OCI-LY1 (cell line): ENCODE results near the gene SRL.

Experiments
- H2AFZ ChIP-seq: fragments of 200-600 bp; sonication (generic), shearing (Covaris generic); 2 replicates; pipeline ENCODE4 v1.6.0; 2014; ENCODE audit warnings: antibody characterized with exemption, mild to moderate bottlenecking, low read length
- H3F3A ChIP-seq: fragments of 200-600 bp; sonication (generic), shearing (Covaris generic); 2 replicates; pipeline ENCODE4 v1.6.0; 2014; ENCODE audit warnings: mild to moderate bottlenecking, antibody characterized with exemption, low read length, moderate library complexity; ENCODE audit not compliant: insufficient read depth
- H3K27ac ChIP-seq: fragments of 200-600 bp; sonication (generic); 2 replicates; pipeline ENCODE4 v1.5.1; 2014; ENCODE audit warnings: low read length, mixed run types, mild to moderate bottlenecking, low read depth; ENCODE audit not compliant: poor library complexity, severe bottlenecking
- H3K27me3 ChIP-seq: fragments of 200-600 bp; sonication (generic); 2 replicates; pipeline ENCODE4 v1.6.0; 2014; ENCODE audit warnings: antibody characterized with exemption, mild to moderate bottlenecking, low read length, moderate library complexity; ENCODE audit not compliant: insufficient read depth
- H3K36me3 ChIP-seq: fragments of 200-600 bp; sonication (generic); 2 replicates; pipeline ENCODE4 v1.6.1; 2014; ENCODE audit warnings: mild to moderate bottlenecking, antibody characterized with exemption, low read length, moderate library complexity, mixed read lengths; ENCODE audit not compliant: insufficient read depth
- H3K4me1 ChIP-seq: fragments of 200-600 bp; sonication (generic); 2 replicates; pipeline ENCODE4 v1.5.1; 2014; ENCODE audit warnings: mild to moderate bottlenecking, low read length, moderate library complexity; ENCODE audit not compliant: insufficient read depth, severe bottlenecking
- H3K4me2 ChIP-seq: fragments of 200-600 bp; sonication (generic), shearing (Covaris generic); 2 replicates; pipeline ENCODE4 v1.6.1; 2014; ENCODE audit warnings: low read length
- H3K4me3 ChIP-seq: fragments of 200-600 bp; sonication (generic); 2 replicates; pipeline ENCODE4 v1.5.1; 2014; ENCODE audit warnings: low read length, low read depth, mild to moderate bottlenecking, mixed read lengths; ENCODE audit not compliant: poor library complexity, severe bottlenecking
- H3K79me2 ChIP-seq: fragments of 200-600 bp; shearing (Covaris generic); 2 replicates; pipeline ENCODE4 v1.6.1; 2016; ENCODE audit warnings: mixed run types, low read length, mixed read lengths; ENCODE audit not compliant: insufficient read depth
- H3K9ac ChIP-seq: fragments of 200-600 bp; sonication (generic), shearing (Covaris generic); 2 replicates; pipeline ENCODE4 v1.6.1; 2014; ENCODE audit warnings: mild to moderate bottlenecking, low read length, mixed read lengths
- H3K9me2 ChIP-seq: fragments of 200-600 bp; sonication (generic), shearing (Covaris generic); 2 replicates; pipeline ENCODE4 v1.6.1; 2014; ENCODE audit warnings: low read depth, mild to moderate bottlenecking, low read length, mixed read lengths
- H3K9me3 ChIP-seq: fragments of 200-600 bp; shearing (Covaris generic); 2 replicates; pipeline ENCODE4 v1.6.1; 2014; ENCODE audit warnings: low read length, mixed read lengths
- H4K20me1 ChIP-seq: fragments of 200-600 bp; sonication (generic), shearing (Covaris generic); 2 replicates; pipeline ENCODE4 v1.6.0; 2016; ENCODE audit warnings: mild to moderate bottlenecking, low read length; ENCODE audit not compliant: insufficient read depth
- EZH2 ChIP-seq: fragments of 200-600 bp; sonication (generic), shearing (Covaris generic); IDR thresholded peaks from 2 replicates; pipeline ENCODE4 v1.8.0; 2017; ENCODE audit warnings: borderline replicate concordance, mixed run types, mild to moderate bottlenecking, antibody characterized with exemption, low read length, moderate library complexity, mixed read lengths
- TF ChIP-seq, protein P1 (sequence below): fragments of 200-600 bp; sonication (generic), shearing (Covaris generic); IDR thresholded peaks from 2 replicates; pipeline ENCODE4 v1.5.1; 2017; ENCODE audit warnings: mild to moderate bottlenecking, antibody characterized with exemption, low read length, moderate library complexity, mixed read lengths

The SRL gene

DNA sequence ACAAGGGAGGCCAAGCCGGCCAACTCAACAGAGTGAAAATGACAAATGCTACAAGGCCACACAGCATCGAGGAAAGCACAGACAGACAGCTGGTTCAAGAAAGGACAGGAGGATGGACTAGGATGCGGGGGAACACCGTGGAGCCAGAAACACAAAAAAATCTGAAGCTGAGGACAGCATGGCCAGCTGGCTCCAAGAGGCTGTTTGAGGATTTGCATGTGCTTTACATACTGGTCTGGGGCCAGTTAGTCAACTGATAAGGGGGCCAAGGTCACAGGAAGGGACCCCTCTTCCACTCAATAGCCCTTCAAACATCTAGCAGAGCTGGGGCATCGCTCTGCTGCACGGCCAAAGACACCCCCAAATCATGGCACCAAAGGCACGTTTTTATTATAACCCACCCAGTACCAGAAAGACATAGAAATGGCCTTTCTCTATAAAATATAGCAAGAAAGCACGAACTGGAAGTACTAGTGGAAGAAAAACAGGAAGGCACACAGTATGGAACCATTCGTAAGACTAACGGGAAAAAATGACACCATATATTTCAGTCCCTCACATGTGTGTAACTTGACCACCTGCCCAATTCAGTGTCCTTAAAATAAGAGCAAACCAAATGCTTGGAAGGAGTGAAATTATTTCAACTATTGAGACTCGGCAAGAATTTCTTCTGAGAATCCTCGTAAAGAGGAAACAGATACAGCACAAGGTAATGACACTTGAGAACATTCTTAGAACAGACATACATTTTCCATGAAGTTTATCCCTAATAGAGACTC, 7.8 kb upstream of the SRL start:
- Histone ChIP-seq H3K4me2 (no peak overlapping the region), H3K4me3 (no peak overlapping the region), H3K9me2 (no peaks in the 10 kb centered on the region), H3K36me3 (no peaks in the 10 kb centered on the region; the same call in 1 of the 2 replicates), H3K4me1 (peaks cover 5% of the 10 kb centered on the region), H3F3A (no peaks in the 10 kb centered on the region), H3K27ac (no peak overlapping the region), H3K9ac (no peak overlapping the region), H3K27me3 (no peaks in the 10 kb centered on the region), H3K9me3 (no peaks in the 10 kb centered on the region), H2AFZ (no peak overlapping the region), H3K79me2 (no peaks in the 10 kb centered on the region), H4K20me1 (no peaks in the 10 kb centered on the region)
- no peak for TF ChIP-seq EZH2
- TF ChIP-seq, protein P1, sequence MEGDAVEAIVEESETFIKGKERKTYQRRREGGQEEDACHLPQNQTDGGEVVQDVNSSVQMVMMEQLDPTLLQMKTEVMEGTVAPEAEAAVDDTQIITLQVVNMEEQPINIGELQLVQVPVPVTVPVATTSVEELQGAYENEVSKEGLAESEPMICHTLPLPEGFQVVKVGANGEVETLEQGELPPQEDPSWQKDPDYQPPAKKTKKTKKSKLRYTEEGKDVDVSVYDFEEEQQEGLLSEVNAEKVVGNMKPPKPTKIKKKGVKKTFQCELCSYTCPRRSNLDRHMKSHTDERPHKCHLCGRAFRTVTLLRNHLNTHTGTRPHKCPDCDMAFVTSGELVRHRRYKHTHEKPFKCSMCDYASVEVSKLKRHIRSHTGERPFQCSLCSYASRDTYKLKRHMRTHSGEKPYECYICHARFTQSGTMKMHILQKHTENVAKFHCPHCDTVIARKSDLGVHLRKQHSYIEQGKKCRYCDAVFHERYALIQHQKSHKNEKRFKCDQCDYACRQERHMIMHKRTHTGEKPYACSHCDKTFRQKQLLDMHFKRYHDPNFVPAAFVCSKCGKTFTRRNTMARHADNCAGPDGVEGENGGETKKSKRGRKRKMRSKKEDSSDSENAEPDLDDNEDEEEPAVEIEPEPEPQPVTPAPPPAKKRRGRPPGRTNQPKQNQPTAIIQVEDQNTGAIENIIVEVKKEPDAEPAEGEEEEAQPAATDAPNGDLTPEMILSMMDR = no peak

DNA sequence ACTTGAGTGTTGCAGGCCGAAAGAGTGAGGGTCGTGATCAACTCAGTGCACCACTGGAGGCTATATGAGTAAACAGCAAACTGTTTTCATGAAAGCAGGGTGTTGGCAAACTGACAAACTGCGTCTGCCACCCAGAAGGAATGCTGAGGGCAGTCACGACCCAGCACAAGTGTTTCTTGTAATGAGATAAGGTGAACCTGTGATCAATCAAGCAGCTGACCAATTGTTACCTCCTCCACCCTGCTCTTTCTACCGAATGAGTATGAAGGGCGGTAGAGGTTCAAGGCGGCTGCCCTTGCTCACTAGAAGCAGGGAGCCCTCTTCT, 5.5 kb upstream of the SRL start:
- H3K9ac ChIP-seq = no peak overlapping the region
- no peak overlapping the region for H3K4me2 ChIP-seq

DNA sequence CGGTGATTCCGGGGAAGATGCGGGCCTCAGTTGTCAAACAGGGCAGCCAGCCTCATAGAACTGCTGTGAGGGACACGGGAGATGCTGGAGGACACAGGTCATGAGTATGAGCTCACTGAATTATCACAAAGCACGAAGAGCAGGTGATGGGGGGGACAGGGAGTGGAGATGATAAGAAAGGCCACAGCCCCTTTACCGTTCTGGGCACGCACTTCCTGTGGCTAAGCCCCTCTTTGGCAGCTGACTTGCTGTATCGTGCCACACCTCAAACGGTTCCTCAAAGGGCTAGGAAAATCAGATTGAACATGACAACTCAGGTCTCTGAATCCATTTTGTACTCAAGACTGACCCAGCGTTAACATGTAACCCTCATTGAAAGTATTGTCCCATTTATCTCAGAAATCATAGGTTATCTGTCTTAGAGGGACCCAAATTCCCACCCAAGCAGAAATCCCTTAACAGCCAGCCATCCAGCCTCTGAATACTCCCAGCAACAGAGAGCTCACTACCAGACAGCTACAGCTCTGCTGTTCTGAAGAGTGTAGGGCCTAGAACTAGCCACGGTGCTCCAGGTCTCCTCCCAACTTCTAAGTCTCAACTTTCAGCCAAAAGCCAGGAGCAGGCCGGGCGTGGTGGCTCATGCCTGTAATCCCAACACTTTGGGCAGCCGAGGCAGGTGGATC, 5.0 kb upstream of the SRL start:
- Histone ChIP-seq H3F3A (no peaks in the 10 kb centered on the region), H3K4me1 (no peaks in the 10 kb centered on the region), H4K20me1 (no peaks in the 10 kb centered on the region), H3K9ac (no peak overlapping the region), H3K27me3 (peaks cover 6% of the 10 kb centered on the region; the same call in 1 of the 2 replicates), H3K36me3 (no peaks in the 10 kb centered on the region; the same call in 1 of the 2 replicates), H3K27ac (no peak overlapping the region), H2AFZ (no peak overlapping the region), H3K4me2 (no peak overlapping the region), H3K4me3 (no peak overlapping the region), H3K79me2 (no peaks in the 10 kb centered on the region), H3K9me2 (no peaks in the 10 kb centered on the region), H3K9me3 (peaks cover 6% of the 10 kb centered on the region; the same call in 1 of the 2 replicates)
- TF ChIP-seq EZH2 = no peak
- TF ChIP-seq, protein P1 = no peak

More for the DNA sequence above, 5.5 kb upstream of the SRL start:
- Histone ChIP-seq H3K27ac (no peak overlapping the region), H3K9me3 (peaks cover 6% of the 10 kb centered on the region; the same call in 1 of the 2 replicates), H3K4me3 (no peak overlapping the region), H3K27me3 (peaks cover 5% of the 10 kb centered on the region; the same call in 1 of the 2 replicates), H4K20me1 (no peaks in the 10 kb centered on the region), H3K36me3 (no peaks in the 10 kb centered on the region; the same call in 1 of the 2 replicates), H3F3A (no peaks in the 10 kb centered on the region), H3K9me2 (no peaks in the 10 kb centered on the region), H2AFZ (no peak overlapping the region), H3K79me2 (no peaks in the 10 kb centered on the region), H3K4me1 (no peaks in the 10 kb centered on the region)
- no peak for TF ChIP-seq EZH2
